Hepatocyte (in vitro differentiated cells): ENCODE measurements around the gene POM121L2.

Experiments used
- CTCF ChIP-seq: fragments of 200-600 bp; sonication (generic); IDR thresholded peaks from 2 replicates; pipeline ENCODE4 v1.5.1; 2016; ENCODE audit warnings: antibody characterized with exemption, mild to moderate bottlenecking; ENCODE audit not compliant: poor library complexity
- EZH2 ChIP-seq: fragments of 200-600 bp; sonication (generic); IDR thresholded peaks from 2 replicates; pipeline ENCODE4 v1.6.1; 2016; ENCODE audit warnings: antibody characterized with exemption, mild to moderate bottlenecking, borderline replicate concordance
- EZH2phosphoT487 ChIP-seq: fragments of 200-600 bp; sonication (generic); IDR thresholded peaks from one replicate; pipeline ENCODE4 v1.6.1; 2018; ENCODE audit warnings: antibody characterized with exemption, mild to moderate bottlenecking, low read depth, moderate library complexity; ENCODE audit not compliant: unreplicated experiment, severe bottlenecking

DNA sequence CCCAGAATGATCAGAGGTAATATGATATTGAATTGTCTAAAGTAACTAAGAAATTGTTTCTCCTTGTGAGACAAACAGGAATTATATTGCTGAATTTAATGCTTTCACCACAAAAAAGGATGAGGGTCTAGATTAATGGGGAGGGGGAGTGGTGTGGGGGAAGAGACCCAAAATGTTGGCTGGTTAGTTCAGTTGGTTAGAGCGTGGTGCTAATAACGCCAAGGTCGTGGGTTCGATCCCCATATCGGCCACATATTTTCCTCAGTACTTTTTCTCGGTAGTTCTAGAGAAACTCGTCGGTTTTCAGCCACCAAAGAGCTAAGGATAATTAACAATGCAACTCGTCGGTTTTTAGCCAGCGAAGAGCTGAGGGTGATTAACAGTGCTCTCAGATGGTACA is 38.3 kb downstream of the POM121L2 start:
- TF ChIP-seq CTCF (no peak), EZH2 (no peak), EZH2phosphoT487 (no peak)
